ENCODE measurements around the gene TM9SF4.

The TM9SF4 gene

DNA sequence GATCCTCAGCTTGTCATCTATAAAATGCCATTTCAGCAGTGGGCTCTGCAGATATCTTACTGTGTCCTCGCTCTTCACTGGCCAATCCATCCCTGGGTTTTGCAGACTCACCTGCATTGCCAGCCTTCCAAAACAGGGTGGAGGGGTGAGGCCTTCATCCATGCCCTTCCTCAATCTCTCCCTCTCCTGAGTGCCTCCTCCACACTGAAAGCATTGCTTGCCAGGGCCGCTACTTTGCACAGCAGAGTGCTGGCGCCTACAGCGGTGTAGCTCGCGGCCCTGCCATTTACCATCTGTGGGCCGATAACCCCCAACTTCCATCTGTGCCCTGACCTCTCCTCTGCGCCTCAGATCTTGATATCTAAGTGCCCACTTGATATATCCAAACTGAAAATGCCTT is 29.4 kb downstream of the TM9SF4 start:
- no peak for DNase-seq
- Histone ChIP-seq H3K27me3 (replicated peaks; ENCODE audit: control insufficient read depth, insufficient read depth, low read length, poor library complexity, severe bottlenecking) (no peaks in the 10 kb centered on the region), H3K4me1 (ENCODE audit: control insufficient read depth, insufficient read depth, low read length, poor library complexity, severe bottlenecking) (no peaks in the 10 kb centered on the region), H3K36me3 (ENCODE audit: control insufficient read depth, insufficient read depth, low read length) (peaks cover 75% of the 10 kb centered on the region), H3K27ac (ENCODE audit: insufficient read depth, low read length, poor library complexity, severe bottlenecking) (no peak overlapping the region), H3K4me3 (ENCODE audit: insufficient read depth, low read depth, low read length, poor library complexity, severe bottlenecking) (no peak overlapping the region), H3K9me3 (ENCODE audit: control insufficient read depth, low read length) (no peaks in the 10 kb centered on the region)

DNA sequence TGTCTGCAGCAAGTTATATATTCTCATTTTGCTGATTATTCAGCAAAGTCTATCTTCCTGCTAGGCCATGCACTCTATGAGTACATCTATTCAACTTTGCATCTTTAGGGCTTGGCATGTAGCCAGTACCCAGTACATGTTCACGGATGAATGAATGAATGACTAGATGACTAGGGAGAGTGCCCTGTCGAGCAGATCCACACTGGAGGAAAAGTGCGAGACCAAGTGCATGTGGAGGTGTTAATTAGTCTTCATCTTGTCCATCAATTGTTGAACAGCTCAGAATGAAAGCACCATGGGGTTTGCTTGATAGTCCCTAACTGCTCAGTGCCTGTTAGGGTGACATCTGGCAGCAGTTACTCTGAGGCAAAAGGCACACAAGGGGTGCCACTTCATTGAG is 30.4 kb downstream of the TM9SF4 start:
- H3K9me3 ChIP-seq (ENCODE audit: control insufficient read depth, low read length) = no peaks in the 10 kb centered on the region
- no peak overlapping the region for H3K27ac ChIP-seq (ENCODE audit: insufficient read depth, low read length, poor library complexity, severe bottlenecking)
- no peak overlapping the region for H3K4me3 ChIP-seq (ENCODE audit: insufficient read depth, low read depth, low read length, poor library complexity, severe bottlenecking)
- no peak for DNase-seq
- peaks cover 81% of the 10 kb centered on the region for H3K36me3 ChIP-seq (ENCODE audit: control insufficient read depth, insufficient read depth, low read length)
- H3K4me1 ChIP-seq (ENCODE audit: control insufficient read depth, insufficient read depth, low read length, poor library complexity, severe bottlenecking) = no peaks in the 10 kb centered on the region
- H3K27me3 ChIP-seq (replicated peaks; ENCODE audit: control insufficient read depth, insufficient read depth, low read length, poor library complexity, severe bottlenecking) = no peaks in the 10 kb centered on the region

DNA sequence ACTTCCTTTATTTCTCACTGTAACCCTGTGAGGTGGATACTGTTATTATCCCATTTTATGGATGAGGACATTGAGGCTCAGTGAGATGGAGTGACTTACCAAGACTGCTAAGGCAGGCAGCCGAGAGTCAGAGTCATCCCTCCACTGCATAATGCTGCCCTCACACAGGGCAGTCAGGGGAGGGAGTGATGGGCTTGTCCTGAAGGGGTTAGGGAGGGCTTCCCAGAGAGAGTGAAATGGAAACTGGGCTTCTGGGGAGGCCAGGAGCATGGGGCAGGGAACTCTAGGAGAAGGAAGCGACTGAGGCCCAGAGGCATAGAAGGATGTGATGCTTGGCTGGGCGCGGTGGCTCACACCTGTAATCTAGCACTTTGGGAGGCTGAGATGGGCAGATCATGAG is 31.1 kb downstream of the TM9SF4 start:
- Histone ChIP-seq H3K4me3 (ENCODE audit: insufficient read depth, low read depth, low read length, poor library complexity, severe bottlenecking) (no peak overlapping the region), H3K36me3 (ENCODE audit: control insufficient read depth, insufficient read depth, low read length) (peaks cover 88% of the 10 kb centered on the region), H3K9me3 (ENCODE audit: control insufficient read depth, low read length) (no peaks in the 10 kb centered on the region), H3K27me3 (replicated peaks; ENCODE audit: control insufficient read depth, insufficient read depth, low read length, poor library complexity, severe bottlenecking) (no peaks in the 10 kb centered on the region), H3K27ac (ENCODE audit: insufficient read depth, low read length, poor library complexity, severe bottlenecking) (no peak overlapping the region), H3K4me1 (ENCODE audit: control insufficient read depth, insufficient read depth, low read length, poor library complexity, severe bottlenecking) (no peaks in the 10 kb centered on the region)
- no peak for DNase-seq

DNA sequence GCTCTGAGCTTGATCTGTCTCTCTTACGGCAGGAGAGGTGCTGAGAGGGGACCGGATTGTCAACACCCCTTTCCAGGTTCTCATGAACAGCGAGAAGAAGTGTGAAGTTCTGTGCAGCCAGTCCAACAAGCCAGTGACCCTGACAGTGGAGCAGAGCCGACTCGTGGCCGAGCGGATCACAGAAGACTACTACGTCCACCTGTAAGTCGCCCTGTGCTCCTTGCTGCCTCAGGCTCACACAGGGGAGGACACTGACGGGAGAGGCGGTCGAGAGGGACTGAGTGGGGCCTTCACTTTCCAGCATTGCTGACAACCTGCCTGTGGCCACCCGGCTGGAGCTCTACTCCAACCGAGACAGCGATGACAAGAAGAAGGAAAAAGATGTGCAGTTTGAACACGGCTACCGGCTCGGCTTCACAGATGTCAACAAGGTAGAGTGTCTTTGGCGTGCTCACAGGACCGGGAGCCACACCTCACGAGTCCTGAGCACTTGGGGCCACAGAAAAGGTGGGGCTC is 32.0 kb downstream of the TM9SF4 start:
- Histone ChIP-seq H3K27me3 (replicated peaks; ENCODE audit: control insufficient read depth, insufficient read depth, low read length, poor library complexity, severe bottlenecking) (no peaks in the 10 kb centered on the region), H3K4me3 (ENCODE audit: insufficient read depth, low read depth, low read length, poor library complexity, severe bottlenecking) (no peak overlapping the region), H3K4me1 (ENCODE audit: control insufficient read depth, insufficient read depth, low read length, poor library complexity, severe bottlenecking) (no peaks in the 10 kb centered on the region), H3K36me3 (ENCODE audit: control insufficient read depth, insufficient read depth, low read length) (peaks cover 90% of the 10 kb centered on the region), H3K27ac (ENCODE audit: insufficient read depth, low read length, poor library complexity, severe bottlenecking) (no peak overlapping the region), H3K9me3 (ENCODE audit: control insufficient read depth, low read length) (no peaks in the 10 kb centered on the region)
- no peak for DNase-seq

DNA sequence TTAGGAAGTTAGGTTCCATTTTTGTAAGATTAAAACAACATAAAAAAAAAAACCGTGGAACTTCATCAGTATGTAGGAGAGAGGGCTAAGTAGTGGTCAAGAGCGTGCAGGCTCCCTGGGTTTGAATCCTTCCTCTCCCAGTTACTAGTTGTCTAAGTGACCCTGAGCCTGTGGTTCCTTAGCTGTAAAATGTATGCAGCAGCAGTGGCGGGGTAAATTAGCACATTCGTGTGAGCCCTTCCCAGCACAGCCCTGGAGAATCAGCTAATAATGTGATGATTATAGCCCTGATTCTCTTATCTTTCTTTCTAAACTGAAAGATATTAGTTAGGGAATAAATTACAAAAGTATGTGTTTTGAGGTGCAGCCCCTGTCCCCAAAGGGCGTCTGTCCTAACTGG is 32.6 kb downstream of the TM9SF4 start:
- no peak overlapping the region for H3K27ac ChIP-seq (ENCODE audit: insufficient read depth, low read length, poor library complexity, severe bottlenecking)
- no peaks in the 10 kb centered on the region for H3K4me1 ChIP-seq (ENCODE audit: control insufficient read depth, insufficient read depth, low read length, poor library complexity, severe bottlenecking)
- H3K4me3 ChIP-seq (ENCODE audit: insufficient read depth, low read depth, low read length, poor library complexity, severe bottlenecking) = no peak overlapping the region
- H3K27me3 ChIP-seq (replicated peaks; ENCODE audit: control insufficient read depth, insufficient read depth, low read length, poor library complexity, severe bottlenecking) = no peaks in the 10 kb centered on the region
- peaks cover 86% of the 10 kb centered on the region for H3K36me3 ChIP-seq (ENCODE audit: control insufficient read depth, insufficient read depth, low read length)
- H3K9me3 ChIP-seq (ENCODE audit: control insufficient read depth, low read length) = no peaks in the 10 kb centered on the region
- no peak for DNase-seq

DNA sequence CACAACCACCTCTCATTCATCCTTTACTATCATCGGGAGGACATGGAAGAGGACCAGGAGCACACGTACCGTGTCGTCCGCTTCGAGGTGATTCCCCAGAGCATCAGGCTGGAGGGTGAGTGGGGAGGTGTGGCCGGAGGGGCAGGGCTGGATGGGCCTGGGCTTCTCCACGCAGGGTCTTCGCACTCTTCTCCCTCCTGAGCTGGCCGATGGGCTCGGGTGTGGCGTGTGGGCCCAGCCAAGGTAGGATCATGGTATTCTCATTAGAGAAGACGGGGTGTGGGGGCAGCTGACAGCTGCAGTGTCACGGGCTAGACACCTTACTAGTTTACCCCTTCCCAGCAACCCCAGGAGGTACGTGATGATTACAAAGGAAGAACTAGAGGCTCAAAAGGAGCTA is 33.5 kb downstream of the TM9SF4 start:
- DNase-seq = no peak
- Histone ChIP-seq H3K27ac (ENCODE audit: insufficient read depth, low read length, poor library complexity, severe bottlenecking) (no peak overlapping the region), H3K4me3 (ENCODE audit: insufficient read depth, low read depth, low read length, poor library complexity, severe bottlenecking) (no peak overlapping the region), H3K4me1 (ENCODE audit: control insufficient read depth, insufficient read depth, low read length, poor library complexity, severe bottlenecking) (no peaks in the 10 kb centered on the region), H3K27me3 (replicated peaks; ENCODE audit: control insufficient read depth, insufficient read depth, low read length, poor library complexity, severe bottlenecking) (no peaks in the 10 kb centered on the region), H3K9me3 (ENCODE audit: control insufficient read depth, low read length) (no peaks in the 10 kb centered on the region), H3K36me3 (ENCODE audit: control insufficient read depth, insufficient read depth, low read length) (peaks cover 78% of the 10 kb centered on the region)

DNA sequence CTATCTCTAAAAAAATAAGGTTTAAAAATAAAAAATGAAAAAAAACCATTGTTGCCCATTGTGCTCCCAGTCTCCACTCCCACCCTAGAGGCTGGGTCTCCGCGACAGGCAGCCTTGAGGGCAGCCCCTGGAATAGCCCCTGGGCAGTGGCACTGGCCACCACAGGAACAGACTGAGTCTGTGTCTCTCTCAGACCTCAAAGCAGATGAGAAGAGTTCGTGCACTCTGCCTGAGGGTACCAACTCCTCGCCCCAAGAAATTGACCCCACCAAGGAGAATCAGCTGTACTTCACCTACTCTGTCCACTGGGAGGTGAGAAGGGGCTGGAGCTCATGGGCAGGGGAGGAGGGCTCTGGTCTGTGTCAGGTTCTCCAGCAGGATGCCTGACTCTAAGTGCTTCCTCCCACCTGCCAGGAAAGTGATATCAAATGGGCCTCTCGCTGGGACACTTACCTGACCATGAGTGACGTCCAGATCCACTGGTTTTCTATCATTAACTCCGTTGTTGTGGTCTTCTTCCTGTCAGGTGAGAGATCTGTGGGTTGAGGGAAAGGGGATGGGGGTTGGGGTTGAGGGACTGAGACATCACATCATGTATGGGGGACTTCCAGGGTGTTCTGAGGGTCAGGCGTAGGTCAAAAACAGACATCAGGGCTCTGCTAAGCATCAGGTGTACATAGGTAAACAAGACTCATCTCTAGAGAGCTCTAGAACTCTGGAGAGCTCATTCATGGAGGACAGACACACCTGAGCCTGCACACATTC is 35.6 kb downstream of the TM9SF4 start:
- H3K4me3 ChIP-seq (ENCODE audit: insufficient read depth, low read depth, low read length, poor library complexity, severe bottlenecking) = no peak overlapping the region
- peaks cover 69% of the 10 kb centered on the region for H3K36me3 ChIP-seq (ENCODE audit: control insufficient read depth, insufficient read depth, low read length)
- no peak for DNase-seq

DNA sequence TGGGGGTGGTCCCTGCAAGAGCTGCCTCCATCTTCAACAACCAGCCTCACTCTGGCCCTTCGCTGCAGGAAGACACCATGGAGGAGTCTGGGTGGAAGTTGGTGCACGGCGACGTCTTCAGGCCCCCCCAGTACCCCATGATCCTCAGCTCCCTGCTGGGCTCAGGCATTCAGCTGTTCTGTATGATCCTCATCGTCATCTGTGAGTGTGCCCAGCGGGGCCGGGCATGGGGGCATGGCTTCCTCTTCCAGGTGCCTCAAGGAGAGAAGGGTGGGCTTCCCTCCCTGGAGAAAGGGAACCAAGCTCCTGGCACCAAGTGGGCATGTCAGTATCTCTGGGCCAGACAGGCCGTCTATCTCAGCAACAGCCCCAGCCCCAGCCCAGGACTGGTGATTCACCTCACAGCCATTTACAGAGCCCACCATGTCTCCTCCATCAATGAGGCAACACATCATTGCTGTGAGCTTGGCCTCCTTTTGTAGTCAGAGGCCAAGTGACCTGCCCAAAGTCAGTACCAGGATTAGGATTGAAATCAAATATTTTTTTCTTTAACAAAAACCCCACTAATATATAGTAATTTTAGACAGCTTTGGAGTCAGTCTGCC is 40.2 kb downstream of the TM9SF4 start:
- Histone ChIP-seq H3K36me3 (ENCODE audit: control insufficient read depth, insufficient read depth, low read length) (peaks cover 51% of the 10 kb centered on the region), H3K27me3 (replicated peaks; ENCODE audit: control insufficient read depth, insufficient read depth, low read length, poor library complexity, severe bottlenecking) (no peaks in the 10 kb centered on the region), H3K27ac (ENCODE audit: insufficient read depth, low read length, poor library complexity, severe bottlenecking) (no peak overlapping the region), H3K4me1 (ENCODE audit: control insufficient read depth, insufficient read depth, low read length, poor library complexity, severe bottlenecking) (no peaks in the 10 kb centered on the region), H3K9me3 (ENCODE audit: control insufficient read depth, low read length) (no peaks in the 10 kb centered on the region), H3K4me3 (ENCODE audit: insufficient read depth, low read depth, low read length, poor library complexity, severe bottlenecking) (no peak overlapping the region)
- DNase-seq = no peak

More for the DNA sequence above, 35.6 kb downstream of the TM9SF4 start:
- no peaks in the 10 kb centered on the region for H3K9me3 ChIP-seq (ENCODE audit: control insufficient read depth, low read length)
- no peak overlapping the region for H3K27ac ChIP-seq (ENCODE audit: insufficient read depth, low read length, poor library complexity, severe bottlenecking)
- H3K27me3 ChIP-seq (replicated peaks; ENCODE audit: control insufficient read depth, insufficient read depth, low read length, poor library complexity, severe bottlenecking) = no peaks in the 10 kb centered on the region
- H3K4me1 ChIP-seq (ENCODE audit: control insufficient read depth, insufficient read depth, low read length, poor library complexity, severe bottlenecking) = no peaks in the 10 kb centered on the region

DNA sequence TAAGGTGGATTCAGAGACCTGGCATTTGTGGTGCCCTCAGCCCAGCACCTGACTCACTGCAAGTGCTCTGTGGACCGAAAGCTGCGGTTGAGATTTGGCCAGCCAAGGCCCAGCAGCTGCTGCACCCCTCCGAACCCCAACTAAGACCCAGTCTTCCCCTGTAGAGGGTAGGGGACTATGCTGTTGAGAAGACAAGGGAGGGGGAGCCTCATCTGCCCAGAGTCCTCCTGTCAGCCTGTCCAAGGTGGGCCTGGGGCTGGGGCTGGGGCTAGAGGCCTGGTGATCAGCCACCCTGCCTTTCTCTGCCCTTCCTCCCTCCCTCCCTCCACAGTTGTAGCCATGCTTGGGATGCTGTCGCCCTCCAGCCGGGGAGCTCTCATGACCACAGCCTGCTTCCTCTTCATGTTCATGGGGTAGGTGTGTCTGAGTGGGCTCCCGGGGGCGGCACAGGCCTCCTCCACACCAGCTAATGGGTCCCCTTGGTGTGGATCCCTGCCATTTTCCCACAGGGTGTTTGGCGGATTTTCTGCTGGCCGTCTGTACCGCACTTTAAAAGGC is 40.9 kb downstream of the TM9SF4 start:
- H3K36me3 ChIP-seq (ENCODE audit: control insufficient read depth, insufficient read depth, low read length) = peaks cover 46% of the 10 kb centered on the region

More for the DNA sequence above, 40.9 kb downstream of the TM9SF4 start:
- DNase-seq = no peak
- Histone ChIP-seq H3K27ac (ENCODE audit: insufficient read depth, low read length, poor library complexity, severe bottlenecking) (no peak overlapping the region), H3K4me3 (ENCODE audit: insufficient read depth, low read depth, low read length, poor library complexity, severe bottlenecking) (no peak overlapping the region), H3K4me1 (ENCODE audit: control insufficient read depth, insufficient read depth, low read length, poor library complexity, severe bottlenecking) (no peaks in the 10 kb centered on the region), H3K27me3 (replicated peaks; ENCODE audit: control insufficient read depth, insufficient read depth, low read length, poor library complexity, severe bottlenecking) (no peaks in the 10 kb centered on the region), H3K9me3 (ENCODE audit: control insufficient read depth, low read length) (no peaks in the 10 kb centered on the region)
